ENCODE data around the gene RELCH. TPM values are rescaled to one million over a fixed set of nuclear protein-coding genes. Genes with fewer than 3 reads are reported as not detected.

The RELCH gene
- total RNA-seq, 4 donors from 2014 or later, result 46.7 to 77.9 (median 55.0) TPM

DNA sequence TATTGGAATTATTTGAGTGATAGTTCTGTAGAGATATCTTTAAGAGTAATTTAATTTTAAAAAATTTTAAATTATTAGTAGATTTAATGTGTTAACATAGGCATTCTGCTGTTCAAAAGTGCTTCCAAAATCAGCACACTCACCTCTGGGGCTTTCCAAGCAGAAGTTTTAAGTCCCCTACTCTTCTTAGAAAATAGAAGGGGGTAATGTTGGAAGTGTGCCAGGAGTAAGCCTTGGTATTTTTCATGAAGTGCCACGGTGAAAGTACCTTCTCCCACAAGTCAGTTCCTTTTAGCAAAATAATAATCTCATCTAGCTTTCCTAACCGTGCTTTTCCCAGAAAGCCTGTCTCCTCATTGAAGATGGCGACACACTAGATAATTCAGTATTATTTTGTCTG lies 134.1 kb downstream of the RELCH start:
- TF ChIP-seq, protein P1, sequence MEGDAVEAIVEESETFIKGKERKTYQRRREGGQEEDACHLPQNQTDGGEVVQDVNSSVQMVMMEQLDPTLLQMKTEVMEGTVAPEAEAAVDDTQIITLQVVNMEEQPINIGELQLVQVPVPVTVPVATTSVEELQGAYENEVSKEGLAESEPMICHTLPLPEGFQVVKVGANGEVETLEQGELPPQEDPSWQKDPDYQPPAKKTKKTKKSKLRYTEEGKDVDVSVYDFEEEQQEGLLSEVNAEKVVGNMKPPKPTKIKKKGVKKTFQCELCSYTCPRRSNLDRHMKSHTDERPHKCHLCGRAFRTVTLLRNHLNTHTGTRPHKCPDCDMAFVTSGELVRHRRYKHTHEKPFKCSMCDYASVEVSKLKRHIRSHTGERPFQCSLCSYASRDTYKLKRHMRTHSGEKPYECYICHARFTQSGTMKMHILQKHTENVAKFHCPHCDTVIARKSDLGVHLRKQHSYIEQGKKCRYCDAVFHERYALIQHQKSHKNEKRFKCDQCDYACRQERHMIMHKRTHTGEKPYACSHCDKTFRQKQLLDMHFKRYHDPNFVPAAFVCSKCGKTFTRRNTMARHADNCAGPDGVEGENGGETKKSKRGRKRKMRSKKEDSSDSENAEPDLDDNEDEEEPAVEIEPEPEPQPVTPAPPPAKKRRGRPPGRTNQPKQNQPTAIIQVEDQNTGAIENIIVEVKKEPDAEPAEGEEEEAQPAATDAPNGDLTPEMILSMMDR (IDR thresholded peaks at IDR 0.05), result no peak
- no peak for TF ChIP-seq POLR2A (IDR thresholded peaks at IDR 0.05)
- H3K4me3 ChIP-seq (ENCODE audit: low read depth, poor library complexity, severe bottlenecking), result no peak overlapping the region
- intact Hi-C loops (cut with DNase I; ENCODE audit: low total_unique reads), result no loop called here
- 44 to 53% methylated on average over 3 of the region's 3 CpGs for WGBS, 2 donors
- DNase-seq (ENCODE audit: low spot score in 2 of 2), result no peak

DNA sequence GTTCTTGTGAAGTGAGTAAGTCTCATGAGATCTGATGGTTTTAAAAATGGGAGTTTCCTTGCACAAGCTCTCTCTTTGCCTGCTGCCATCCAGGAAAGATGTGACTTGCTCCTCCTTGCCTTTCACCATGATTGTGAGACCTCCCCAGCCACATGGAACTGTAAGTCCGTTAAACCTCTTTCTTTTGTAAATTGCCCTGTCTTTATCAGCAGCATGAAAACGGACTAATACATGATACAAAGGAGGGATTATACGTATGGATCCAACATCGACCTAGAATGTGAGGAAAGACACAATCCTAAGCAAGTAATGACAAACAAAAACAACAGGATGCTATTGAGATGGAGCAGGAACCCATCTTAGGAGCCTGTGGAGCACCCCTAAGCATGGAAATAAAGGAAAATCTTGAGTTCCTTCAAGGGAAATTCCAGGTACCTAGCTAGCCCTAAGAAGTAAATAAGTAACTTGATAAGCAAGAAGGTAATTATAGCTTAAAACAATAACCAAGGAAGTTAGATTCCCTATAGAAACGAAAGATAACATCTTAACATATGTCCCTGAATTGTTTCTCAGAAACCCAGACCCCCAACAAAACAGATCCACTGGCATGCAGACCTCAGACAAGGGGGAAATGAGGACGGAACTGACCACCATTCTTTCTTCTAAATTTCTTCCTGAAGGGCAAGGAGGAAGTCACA lies 136.6 kb downstream of the RELCH start:
- no peak for DNase-seq (ENCODE audit: low spot score in 2 of 2)
- intact Hi-C loops (cut with DNase I; ENCODE audit: low total_unique reads), result no loop called here
- TF ChIP-seq POLR2A (IDR thresholded peaks at IDR 0.05), result no peak
- TF ChIP-seq, protein P1 (IDR thresholded peaks at IDR 0.05), result no peak
- H3K4me3 ChIP-seq (ENCODE audit: low read depth, poor library complexity, severe bottlenecking), result no peak overlapping the region
- WGBS, 2 donors, result 26 to 29% methylated on average over 6 of the region's 6 CpGs

- TF ChIP-seq, protein P1 (IDR thresholded peaks at IDR 0.05), result no peak
- no peak for TF ChIP-seq POLR2A (IDR thresholded peaks at IDR 0.05)
- H3K4me3 ChIP-seq (ENCODE audit: low read depth, poor library complexity, severe bottlenecking), result no peak overlapping the region
- intact Hi-C loops (cut with DNase I; ENCODE audit: low total_unique reads), result no loop called here
- DNase-seq (ENCODE audit: low spot score in 2 of 2), result no peak
- WGBS, 2 donors, result 37 to 38% methylated on average over 12 of the region's 12 CpGs
Observed at GRCh38 chr18:62324181-62324828, 137.2 kb downstream of the RELCH start.

- no peak for TF ChIP-seq POLR2A (IDR thresholded peaks at IDR 0.05)
- TF ChIP-seq, protein P1 (IDR thresholded peaks at IDR 0.05), result no peak
- WGBS, 2 donors, result 1 to 2% methylated on average over 22 to 34 of the region's 99 CpGs
- H3K4me3 ChIP-seq (ENCODE audit: low read depth, poor library complexity, severe bottlenecking), result peak within 1 kb of the TSS; percentile 45
- intact Hi-C loops (cut with DNase I; ENCODE audit: low total_unique reads), result no loop called here
- DNase-seq (ENCODE audit: low spot score in 2 of 2), result no peak
Observed at GRCh38 chr18:62324917-62325805, 138.1 kb downstream of the RELCH start, which contains the start of gene TNFRSF11A. Gene TNFRSF11A, plus strand, starts transcription at chr18:62325310. Its CDS starts 43 bp downstream, at chr18:62325353.

DNA sequence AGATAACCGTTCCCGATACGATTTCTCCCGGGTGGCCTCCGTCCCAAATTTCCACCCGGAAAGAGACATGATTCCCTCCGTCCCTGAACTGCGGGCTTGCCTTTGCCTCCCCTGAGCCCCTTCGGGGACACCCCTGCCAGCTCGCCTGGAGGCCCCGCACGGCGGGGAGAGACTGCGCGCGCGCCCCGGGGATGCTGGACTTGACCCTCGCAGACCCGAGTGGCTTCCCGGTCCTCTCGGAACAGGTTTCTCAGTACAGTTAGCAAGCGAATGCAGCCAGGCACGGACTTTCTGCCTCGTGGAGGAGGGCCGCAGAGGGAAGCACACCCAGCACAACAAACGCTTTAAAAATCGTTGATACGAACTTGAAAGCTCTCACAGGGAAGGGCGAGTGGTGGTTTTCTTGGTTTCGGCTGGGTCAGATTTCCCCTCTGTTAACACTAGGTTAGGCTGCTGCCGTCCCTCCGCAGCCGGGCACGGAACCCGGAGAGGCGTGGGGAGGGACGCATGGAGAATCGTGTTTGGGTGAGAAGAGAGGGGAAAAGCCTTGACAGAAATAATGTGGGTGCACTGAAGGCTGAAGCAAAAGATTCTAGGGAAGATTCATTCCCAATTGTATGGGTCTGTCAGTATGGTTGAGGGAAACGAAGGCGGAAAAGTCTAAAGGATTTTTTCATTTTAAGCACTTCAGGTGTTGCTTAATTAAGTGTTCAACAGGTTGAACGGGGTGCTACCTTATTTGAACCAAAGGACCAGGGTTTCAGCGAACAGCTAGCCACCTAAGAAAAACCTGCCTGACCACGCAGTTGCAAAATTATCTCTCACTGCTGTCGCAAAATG lies 139.0 kb downstream of the RELCH start:
- no peak for DNase-seq (ENCODE audit: low spot score in 2 of 2)
- peak overlapping the region; percentile 45 for H3K4me3 ChIP-seq (ENCODE audit: low read depth, poor library complexity, severe bottlenecking)
- intact Hi-C loops (cut with DNase I; ENCODE audit: low total_unique reads), result no loop called here
- 4% methylated on average over 45 of the region's 45 CpGs for WGBS, 2 donors
- TF ChIP-seq, protein P1 (IDR thresholded peaks at IDR 0.05), result no peak
- TF ChIP-seq POLR2A (IDR thresholded peaks at IDR 0.05), result no peak

Measured in lower leg skin (tissue), 4 donors.